H9 (cell line): ENCODE measurements around the gene NCBP2L. TPM values are rescaled to one million over a fixed set of nuclear protein-coding genes. Genes with fewer than 3 reads are reported as not detected.

Experiments used
- DNase-seq: peaks from one replicate; pipeline ENCODE4 v3.0.0-alpha.2; 2017
- H2AFZ ChIP-seq: one replicate; pipeline ENCODE4 v1.6.1; 2013; ENCODE audit warnings: mild to moderate bottlenecking, low read length, control low read depth, moderate library complexity
- H2AK5ac ChIP-seq: 2 replicates; pipeline ENCODE4 v1.6.1; 2013; ENCODE audit warnings: low read length, control low read depth, mixed read lengths; ENCODE audit not compliant: insufficient read length
- H2BK120ac ChIP-seq: one replicate; pipeline ENCODE4 v1.6.1; 2013; ENCODE audit warnings: low read depth, mild to moderate bottlenecking, low read length, control low read depth, inconsistent platforms; ENCODE audit not compliant: poor library complexity, severe bottlenecking
- H2BK12ac ChIP-seq: 2 replicates; pipeline ENCODE4 v1.6.1; 2013; ENCODE audit warnings: low read length, control low read depth, mixed read lengths, low read depth; ENCODE audit not compliant: insufficient read length
- H2BK15ac ChIP-seq: 2 replicates; pipeline ENCODE4 v1.6.1; 2013; ENCODE audit warnings: low read depth, low read length, control low read depth
- H2BK20ac ChIP-seq: one replicate; pipeline ENCODE4 v1.6.1; 2013; ENCODE audit warnings: low read depth, mild to moderate bottlenecking, low read length, control low read depth, inconsistent platforms; ENCODE audit not compliant: poor library complexity, severe bottlenecking
- H2BK5ac ChIP-seq: 2 replicates; pipeline ENCODE4 v1.6.1; 2013; ENCODE audit warnings: low read length, control low read depth, mixed read lengths; ENCODE audit not compliant: insufficient read length
- H3K14ac ChIP-seq: 2 replicates; pipeline ENCODE4 v1.6.1; 2013; ENCODE audit warnings: low read length, control low read depth; ENCODE audit not compliant: insufficient read depth
- H3K18ac ChIP-seq: 2 replicates; pipeline ENCODE4 v1.6.1; 2013; ENCODE audit warnings: low read depth, mild to moderate bottlenecking, mixed read lengths, low read length, control low read depth; ENCODE audit not compliant: insufficient read length
- H3K23ac ChIP-seq: 2 replicates; pipeline ENCODE4 v1.6.1; 2013; ENCODE audit warnings: low read length, control low read depth, mixed read lengths, low read depth; ENCODE audit not compliant: insufficient read length
- H3K23me2 ChIP-seq: 2 replicates; pipeline ENCODE4 v1.6.1; 2013; ENCODE audit warnings: low read depth, mild to moderate bottlenecking, mixed read lengths, low read length, control low read depth; ENCODE audit not compliant: insufficient read length, poor library complexity, severe bottlenecking
- H3K27ac ChIP-seq: 2 replicates; pipeline ENCODE4 v1.5.1; 2013; ENCODE audit warnings: low read length, control low read depth, mixed read lengths, low read depth; ENCODE audit not compliant: insufficient read length
- H3K27me3 ChIP-seq: 2 replicates; pipeline ENCODE4 v1.6.1; 2013; ENCODE audit warnings: low read length, control low read depth, inconsistent platforms; ENCODE audit not compliant: insufficient read depth
- H3K4ac ChIP-seq: 2 replicates; pipeline ENCODE4 v1.6.1; 2013; ENCODE audit warnings: low read depth, mild to moderate bottlenecking, control low read depth, inconsistent platforms, low read length, moderate library complexity
- H3K4me1 ChIP-seq: 2 replicates; pipeline ENCODE4 v1.6.1; 2013; ENCODE audit warnings: low read length, control low read depth, inconsistent platforms; ENCODE audit not compliant: insufficient read depth
- H3K4me2 ChIP-seq: 2 replicates; pipeline ENCODE4 v1.6.1; 2013; ENCODE audit warnings: low read length, control low read depth, mixed read lengths; ENCODE audit not compliant: insufficient read length, insufficient read depth
- H3K56ac ChIP-seq: 2 replicates; pipeline ENCODE4 v1.6.1; 2013; ENCODE audit warnings: low read depth, mild to moderate bottlenecking, mixed read lengths, low read length, control low read depth; ENCODE audit not compliant: insufficient read length
- H3K79me1 ChIP-seq: 2 replicates; pipeline ENCODE4 v1.6.1; 2013; ENCODE audit warnings: low read depth, mild to moderate bottlenecking, moderate library complexity, low read length, control low read depth, inconsistent platforms; ENCODE audit not compliant: insufficient read depth, poor library complexity, severe bottlenecking
- H3K79me2 ChIP-seq: 2 replicates; pipeline ENCODE4 v1.6.1; 2013; ENCODE audit warnings: low read length, control low read depth, inconsistent platforms; ENCODE audit not compliant: insufficient read depth
- H3K9ac ChIP-seq: 2 replicates; pipeline ENCODE4 v1.6.1; 2013; ENCODE audit warnings: low read length, control low read depth, mixed read lengths; ENCODE audit not compliant: insufficient read length; ENCODE audit errors: extremely low read depth
- H3K9me3 ChIP-seq: one replicate; pipeline ENCODE4 v1.6.1; 2013; ENCODE audit warnings: low read depth, low read length, inconsistent platforms; ENCODE audit not compliant: control insufficient read depth
- H3T11ph ChIP-seq: one replicate; pipeline ENCODE4 v1.6.1; 2013; ENCODE audit warnings: mild to moderate bottlenecking, low read length, control low read depth, inconsistent platforms
- H4K20me1 ChIP-seq: one replicate; pipeline ENCODE4 v1.6.1; 2013; ENCODE audit not compliant: control insufficient read depth, insufficient read length, insufficient read depth
- H4K5ac ChIP-seq: 2 replicates; pipeline ENCODE4 v1.6.1; 2013; ENCODE audit warnings: low read depth, mild to moderate bottlenecking, mixed read lengths, low read length, control low read depth; ENCODE audit not compliant: insufficient read length
- H4K8ac ChIP-seq: replicated peaks from 2 replicates; pipeline ENCODE4 v1.6.1; 2013; ENCODE audit warnings: low read length, control low read depth, mixed read lengths, low read depth; ENCODE audit not compliant: insufficient read length
- H4K91ac ChIP-seq: 2 replicates; pipeline ENCODE4 v1.6.1; 2013; ENCODE audit warnings: low read depth, mild to moderate bottlenecking, moderate library complexity, mixed read lengths, low read length, control low read depth; ENCODE audit not compliant: insufficient read length
- H3K27ac Mint-ChIP-seq, 3 experiments: 2 replicates in 2 of 3; 3 replicates in 1 of 3; pipeline ENCODE4 v1.8.0; 2020 to 2021; ENCODE audit warnings: mixed read lengths in 3 of 3, mild to moderate bottlenecking in 1 of 3, moderate library complexity in 1 of 3
- H3K27me3 Mint-ChIP-seq: 2 replicates; pipeline ENCODE4 v1.8.0; 2021; ENCODE audit warnings: low read depth, mild to moderate bottlenecking, moderate library complexity, mixed read lengths
- H3K36me3 Mint-ChIP-seq, 3 experiments: 2 replicates in 2 of 3; 3 replicates in 1 of 3; pipeline ENCODE4 v1.8.0; 2020 to 2021; ENCODE audit warnings: low read depth in 3 of 3, mixed read lengths in 3 of 3; ENCODE audit not compliant: insufficient read depth in 1 of 3
- H3K4me1 Mint-ChIP-seq, 2 experiments: 2 replicates each; pipeline ENCODE4 v1.8.0; 2020; ENCODE audit warnings: mixed read lengths in 2 of 2
- H3K4me3 Mint-ChIP-seq, 2 experiments: 2 replicates in 1 of 2; 3 replicates in 1 of 2; pipeline ENCODE4 v1.8.0; 2020 to 2021; ENCODE audit warnings: mild to moderate bottlenecking in 2 of 2, mixed read lengths in 2 of 2, moderate library complexity in 1 of 2
- H3K9me3 Mint-ChIP-seq, 2 experiments: 2 replicates in 1 of 2; 3 replicates in 1 of 2; pipeline ENCODE4 v1.8.0; 2020; ENCODE audit warnings: mild to moderate bottlenecking in 2 of 2, mixed read lengths in 2 of 2, moderate library complexity in 1 of 2
- CTCF ChIP-seq: fragments of 200-600 bp; sonication (generic); conservative IDR thresholded peaks from 3 replicates; pipeline ENCODE4 v1.8.0; 2021; ENCODE audit warnings: antibody characterized with exemption, mild to moderate bottlenecking
- WGBS: extraction: QIAGEN DNeasy Blood & Tissue Kit; methylation state at CpG from one replicate; pipeline ENCODE4 v1.1.7; 2013; ENCODE audit warnings: missing lambda C conversion rate, low lambda C conversion rate, mixed read lengths; ENCODE audit not compliant: insufficient read length; ENCODE audit errors: extremely low coverage; 5-methylcytosine and 5-hydroxymethylcytosine counted together
- total RNA-seq: library from RNA; stranded (reverse); gene quantifications from 2 replicates; pipeline ENCODE4 v1.2.1, GENCODE V29; 2021

Gene NCBP2L
- total RNA-seq, 1 experiment from 2014 or later, result not detected

- Histone ChIP-seq H4K91ac (no peak overlapping the region), H3T11ph (no peak overlapping the region), H2AK5ac (no peak overlapping the region), H3K9me3 (peaks cover 5% of the 10 kb centered on the region), H2BK5ac (no peak overlapping the region), H3K18ac (no peak overlapping the region), H3K4me2 (no peak overlapping the region), H3K79me2 (no peaks in the 10 kb centered on the region), H3K14ac (no peak overlapping the region), H3K9ac (no peak overlapping the region), H3K4ac (no peak overlapping the region), H2BK12ac (no peak overlapping the region), H3K27me3 (no peaks in the 10 kb centered on the region), H3K79me1 (no peaks in the 10 kb centered on the region), H2AFZ (no peak overlapping the region), H4K5ac (no peak overlapping the region), H3K56ac (no peak overlapping the region), H3K23me2 (no peaks in the 10 kb centered on the region), H3K23ac (no peak overlapping the region), H2BK15ac (no peak overlapping the region), H2BK120ac (no peak overlapping the region), H4K8ac (no peak overlapping the region), H2BK20ac (no peak overlapping the region), H3K4me1 (no peaks in the 10 kb centered on the region), H3K27ac (no peak overlapping the region), H4K20me1 (no peaks in the 10 kb centered on the region)
- H3K36me3 Mint-ChIP-seq, result no peaks in the 10 kb centered on the region
- no peak for TF ChIP-seq CTCF
- H3K27ac Mint-ChIP-seq, result no peak overlapping the region
- no peaks in the 10 kb centered on the region for H3K4me1 Mint-ChIP-seq
- no peak overlapping the region for H3K4me3 Mint-ChIP-seq
- no CpG with 5 or more reads among the region's 1 CpG for WGBS
- peaks cover 0 to 16% of the 10 kb centered on the region in 2 experiments; a peak in 2 of 5 replicates for H3K9me3 Mint-ChIP-seq
- H3K27me3 Mint-ChIP-seq, result peaks cover 2% of the 10 kb centered on the region; the same call in 1 of the 2 replicates
- no peak for DNase-seq
Measured at GRCh38 chrX:107787827-107788226, 10.3 kb downstream of the NCBP2L start.
